ENCODE results near the gene EIF4G3. TPM values are rescaled to one million over a fixed set of nuclear protein-coding genes. Genes with fewer than 3 reads are reported as not detected.

The EIF4G3 gene
- total RNA-seq, 3 donors from 2014 or later (not counting 1 experiment from before 2014, with no cell fraction given) = 105 to 107 (median 107) TPM

GRCh38 chr1:20978413-20978812 is 198.3 kb downstream of the EIF4G3 start:
- no CpG with 5 or more reads among the region's 2 CpGs for WGBS (ENCODE audit: insufficient coverage)
- Histone ChIP-seq H3K4me3 (ENCODE audit: low read length) (no peak overlapping the region), H3K4me1 (ENCODE audit: control insufficient read depth, insufficient read depth, low read length) (no peaks in the 10 kb centered on the region), H3K9me3 (ENCODE audit: control insufficient read depth, insufficient read depth, low read length) (no peaks in the 10 kb centered on the region), H3K36me3 (ENCODE audit: control insufficient read depth, insufficient read depth, low read length) (no peaks in the 10 kb centered on the region), H3K27ac (ENCODE audit: low read length) (no peak overlapping the region), H3K27me3 (ENCODE audit: control insufficient read depth, insufficient read depth, low read length) (no peaks in the 10 kb centered on the region)
- ATAC-seq = no peak
- Mint-ChIP-seq H3K4me1 (peaks cover 12 to 25% of the 10 kb centered on the region in 2 donors), H3K36me3 (no peaks in the 10 kb centered on the region), H3K27me3 (ENCODE audit: low read depth in 2 of 2) (no peaks in the 10 kb centered on the region), H3K27ac (no peak overlapping the region), H3K4me3 (no peak overlapping the region), H3K9me3 (no peaks in the 10 kb centered on the region)
- intact Hi-C loops (cut with micrococcal nuclease) = no loop called here
- no peak for DNase-seq
- no peak for TF ChIP-seq CTCF (IDR thresholded peaks at IDR 0.05)

- intact Hi-C loops (cut with micrococcal nuclease) = no loop called here
- 92% methylated on average over 1 of the region's 1 CpG for WGBS (ENCODE audit: insufficient coverage)
Measured at GRCh38 chr1:20975668-20976067, 201.0 kb downstream of the EIF4G3 start.

GRCh38 chr1:20974951-20975350 is 201.7 kb downstream of the EIF4G3 start:
- no peak for ATAC-seq
- H3K9me3 Mint-ChIP-seq = no peaks in the 10 kb centered on the region
- no peak for TF ChIP-seq CTCF (IDR thresholded peaks at IDR 0.05)

More at GRCh38 chr1:20975668-20976067, 201.0 kb downstream of the EIF4G3 start:
- peaks cover 0 to 10% of the 10 kb centered on the region in 2 donors for H3K4me1 Mint-ChIP-seq
- Histone ChIP-seq H3K4me3 (ENCODE audit: low read length) (no peak overlapping the region), H3K4me1 (ENCODE audit: control insufficient read depth, insufficient read depth, low read length) (no peaks in the 10 kb centered on the region), H3K9me3 (ENCODE audit: control insufficient read depth, insufficient read depth, low read length) (no peaks in the 10 kb centered on the region), H3K36me3 (ENCODE audit: control insufficient read depth, insufficient read depth, low read length) (peaks cover 14% of the 10 kb centered on the region), H3K27ac (ENCODE audit: low read length) (no peak overlapping the region), H3K27me3 (ENCODE audit: control insufficient read depth, insufficient read depth, low read length) (no peaks in the 10 kb centered on the region)
- H3K4me3 Mint-ChIP-seq = no peak overlapping the region
- TF ChIP-seq CTCF (IDR thresholded peaks at IDR 0.05) = no peak
- no peaks in the 10 kb centered on the region for H3K9me3 Mint-ChIP-seq
- H3K27me3 Mint-ChIP-seq (ENCODE audit: low read depth in 2 of 2) = no peaks in the 10 kb centered on the region
- no peak for ATAC-seq
- DNase-seq = no peak
- no peak overlapping the region for H3K27ac Mint-ChIP-seq
- H3K36me3 Mint-ChIP-seq = peaks cover 7% of the 10 kb centered on the region

GRCh38 chr1:20974069-20974468 is 202.6 kb downstream of the EIF4G3 start:
- Histone ChIP-seq H3K4me1 (ENCODE audit: control insufficient read depth, insufficient read depth, low read length) (no peaks in the 10 kb centered on the region), H3K9me3 (ENCODE audit: control insufficient read depth, insufficient read depth, low read length) (no peaks in the 10 kb centered on the region), H3K36me3 (ENCODE audit: control insufficient read depth, insufficient read depth, low read length) (peaks cover 20% of the 10 kb centered on the region), H3K27me3 (ENCODE audit: control insufficient read depth, insufficient read depth, low read length) (no peaks in the 10 kb centered on the region), H3K27ac (ENCODE audit: low read length) (no peak overlapping the region), H3K4me3 (ENCODE audit: low read length) (no peak overlapping the region)
- WGBS (ENCODE audit: insufficient coverage) = 100% methylated on average over 1 of the region's 1 CpG
- no peaks in the 10 kb centered on the region for H3K9me3 Mint-ChIP-seq
- no peak overlapping the region for H3K4me3 Mint-ChIP-seq
- H3K27ac Mint-ChIP-seq = no peak overlapping the region
- DNase-seq (no peak), ATAC-seq (no peak)
- peaks cover 0 to 10% of the 10 kb centered on the region in 2 donors for H3K4me1 Mint-ChIP-seq
- TF ChIP-seq CTCF (IDR thresholded peaks at IDR 0.05) = no peak
- H3K36me3 Mint-ChIP-seq = peaks cover 7% of the 10 kb centered on the region
- intact Hi-C loops (cut with micrococcal nuclease) = no loop called here
- no peaks in the 10 kb centered on the region for H3K27me3 Mint-ChIP-seq (ENCODE audit: low read depth in 2 of 2)

More at GRCh38 chr1:20974951-20975350, 201.7 kb downstream of the EIF4G3 start:
- no peak overlapping the region for H3K27ac ChIP-seq (ENCODE audit: low read length)
- Mint-ChIP-seq H3K27ac (no peak overlapping the region), H3K27me3 (ENCODE audit: low read depth in 2 of 2) (no peaks in the 10 kb centered on the region), H3K4me3 (no peak overlapping the region), H3K4me1 (peaks cover 0 to 10% of the 10 kb centered on the region in 2 donors), H3K36me3 (peaks cover 7% of the 10 kb centered on the region)
- no peak for DNase-seq
- peaks cover 14% of the 10 kb centered on the region for H3K36me3 ChIP-seq (ENCODE audit: control insufficient read depth, insufficient read depth, low read length)
- no peak overlapping the region for H3K4me3 ChIP-seq (ENCODE audit: low read length)
- intact Hi-C loops (cut with micrococcal nuclease) = no loop called here
- no peaks in the 10 kb centered on the region for H3K4me1 ChIP-seq (ENCODE audit: control insufficient read depth, insufficient read depth, low read length)
- H3K27me3 ChIP-seq (ENCODE audit: control insufficient read depth, insufficient read depth, low read length) = no peaks in the 10 kb centered on the region
- H3K9me3 ChIP-seq (ENCODE audit: control insufficient read depth, insufficient read depth, low read length) = no peaks in the 10 kb centered on the region

Data from natural killer cell (primary cell).